ENCODE measurements around the gene EPS15.

DNA sequence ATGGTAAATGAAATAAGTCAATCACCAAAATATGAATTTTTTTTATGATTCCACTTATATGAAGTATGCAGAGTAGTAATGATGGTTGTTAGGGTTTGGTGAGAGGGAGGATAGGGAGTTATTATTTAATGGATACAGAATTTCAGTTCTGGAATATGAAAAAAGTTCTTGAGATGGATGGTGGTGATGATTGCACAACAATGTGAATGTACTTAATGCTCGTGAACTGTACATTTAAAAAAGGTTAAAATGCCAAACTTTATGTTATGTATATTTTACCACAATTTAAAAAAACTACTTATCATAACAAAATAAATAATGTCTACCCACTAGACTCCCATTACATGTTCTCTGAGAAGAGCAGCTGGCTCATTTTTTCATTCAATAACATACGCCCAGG is 133.3 kb downstream of the EPS15 start:
- TF ChIP-seq ZC3H10 (CRISPR knock-in tag; IDR thresholded peaks at IDR 0.05): no peak
- TF ChIP-seq ZFP30 (CRISPR knock-in tag; IDR thresholded peaks at IDR 0.05): no peak
- TF ChIP-seq, protein P1, sequence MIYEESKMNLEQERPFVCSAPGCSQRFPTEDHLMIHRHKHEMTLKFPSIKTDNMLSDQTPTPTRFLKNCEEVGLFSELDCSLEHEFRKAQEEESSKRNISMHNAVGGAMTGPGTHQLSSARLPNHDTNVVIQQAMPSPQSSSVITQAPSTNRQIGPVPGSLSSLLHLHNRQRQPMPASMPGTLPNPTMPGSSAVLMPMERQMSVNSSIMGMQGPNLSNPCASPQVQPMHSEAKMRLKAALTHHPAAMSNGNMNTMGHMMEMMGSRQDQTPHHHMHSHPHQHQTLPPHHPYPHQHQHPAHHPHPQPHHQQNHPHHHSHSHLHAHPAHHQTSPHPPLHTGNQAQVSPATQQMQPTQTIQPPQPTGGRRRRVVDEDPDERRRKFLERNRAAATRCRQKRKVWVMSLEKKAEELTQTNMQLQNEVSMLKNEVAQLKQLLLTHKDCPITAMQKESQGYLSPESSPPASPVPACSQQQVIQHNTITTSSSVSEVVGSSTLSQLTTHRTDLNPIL (CRISPR knock-in tag; IDR thresholded peaks at IDR 0.05; ENCODE audit: low read depth): no peak
- TF ChIP-seq TCF4 (CRISPR knock-in tag; IDR thresholded peaks at IDR 0.05; ENCODE audit: borderline replicate concordance): no peak
- no peak for TF ChIP-seq ZFP3 (CRISPR knock-in tag; IDR thresholded peaks at IDR 0.05)
